Esophagus squamous epithelium (tissue), 4 donors: ENCODE measurements around the gene TNIK.

Experiments used
- POLR2A ChIP-seq, 4 donors: fragments of 450-650 bp; IDR thresholded peaks; one replicate each; pipeline ENCODE4 v1.6.1; 2017; ENCODE audit warnings: antibody characterized with exemption in 4 of 4, mild to moderate bottlenecking in 4 of 4, moderate library complexity in 3 of 4
- TF ChIP-seq, protein P1 (sequence below), 6 experiments: fragments of 450-650 bp in 4 of 6; fragments of 200-600 bp in 2 of 6; sonication (generic) in 2 of 6; IDR thresholded peaks; one replicate each; pipeline ENCODE4 v1.5.1; 2016 to 2019; ENCODE audit warnings: antibody characterized with exemption in 6 of 6, mild to moderate bottlenecking in 4 of 6, moderate library complexity in 4 of 6

DNA sequence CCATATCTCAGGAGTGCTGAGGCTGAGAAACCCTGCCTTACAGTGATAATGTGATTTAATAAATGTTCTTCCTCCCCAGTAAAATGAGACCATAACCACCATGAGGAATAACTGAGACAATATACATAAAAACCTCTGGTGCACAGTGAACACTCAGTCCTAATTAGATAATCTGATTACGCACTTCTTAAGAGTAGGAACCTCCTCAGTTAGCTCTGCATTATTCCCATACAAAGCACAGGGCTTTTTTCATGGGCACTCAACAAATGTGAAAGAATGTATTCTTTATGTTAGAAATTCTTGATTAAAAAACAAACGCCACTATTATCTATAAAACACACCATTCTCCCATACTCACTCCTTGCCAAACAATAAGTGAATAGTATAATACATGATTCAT is 97.0 kb downstream of the TNIK start:
- TF ChIP-seq, protein P1, sequence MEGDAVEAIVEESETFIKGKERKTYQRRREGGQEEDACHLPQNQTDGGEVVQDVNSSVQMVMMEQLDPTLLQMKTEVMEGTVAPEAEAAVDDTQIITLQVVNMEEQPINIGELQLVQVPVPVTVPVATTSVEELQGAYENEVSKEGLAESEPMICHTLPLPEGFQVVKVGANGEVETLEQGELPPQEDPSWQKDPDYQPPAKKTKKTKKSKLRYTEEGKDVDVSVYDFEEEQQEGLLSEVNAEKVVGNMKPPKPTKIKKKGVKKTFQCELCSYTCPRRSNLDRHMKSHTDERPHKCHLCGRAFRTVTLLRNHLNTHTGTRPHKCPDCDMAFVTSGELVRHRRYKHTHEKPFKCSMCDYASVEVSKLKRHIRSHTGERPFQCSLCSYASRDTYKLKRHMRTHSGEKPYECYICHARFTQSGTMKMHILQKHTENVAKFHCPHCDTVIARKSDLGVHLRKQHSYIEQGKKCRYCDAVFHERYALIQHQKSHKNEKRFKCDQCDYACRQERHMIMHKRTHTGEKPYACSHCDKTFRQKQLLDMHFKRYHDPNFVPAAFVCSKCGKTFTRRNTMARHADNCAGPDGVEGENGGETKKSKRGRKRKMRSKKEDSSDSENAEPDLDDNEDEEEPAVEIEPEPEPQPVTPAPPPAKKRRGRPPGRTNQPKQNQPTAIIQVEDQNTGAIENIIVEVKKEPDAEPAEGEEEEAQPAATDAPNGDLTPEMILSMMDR (IDR thresholded peaks at IDR 0.05), result no peak
- TF ChIP-seq POLR2A (IDR thresholded peaks at IDR 0.05), result no peak
